ENCODE measurements around the gene CAMKMT. TPM values are rescaled to one million over a fixed set of nuclear protein-coding genes. Genes with fewer than 3 reads are reported as not detected.

The CAMKMT gene
- total and polyA plus RNA-seq, 10 donors, result 4.1 to 26.1 (median 11.0) TPM

DNA sequence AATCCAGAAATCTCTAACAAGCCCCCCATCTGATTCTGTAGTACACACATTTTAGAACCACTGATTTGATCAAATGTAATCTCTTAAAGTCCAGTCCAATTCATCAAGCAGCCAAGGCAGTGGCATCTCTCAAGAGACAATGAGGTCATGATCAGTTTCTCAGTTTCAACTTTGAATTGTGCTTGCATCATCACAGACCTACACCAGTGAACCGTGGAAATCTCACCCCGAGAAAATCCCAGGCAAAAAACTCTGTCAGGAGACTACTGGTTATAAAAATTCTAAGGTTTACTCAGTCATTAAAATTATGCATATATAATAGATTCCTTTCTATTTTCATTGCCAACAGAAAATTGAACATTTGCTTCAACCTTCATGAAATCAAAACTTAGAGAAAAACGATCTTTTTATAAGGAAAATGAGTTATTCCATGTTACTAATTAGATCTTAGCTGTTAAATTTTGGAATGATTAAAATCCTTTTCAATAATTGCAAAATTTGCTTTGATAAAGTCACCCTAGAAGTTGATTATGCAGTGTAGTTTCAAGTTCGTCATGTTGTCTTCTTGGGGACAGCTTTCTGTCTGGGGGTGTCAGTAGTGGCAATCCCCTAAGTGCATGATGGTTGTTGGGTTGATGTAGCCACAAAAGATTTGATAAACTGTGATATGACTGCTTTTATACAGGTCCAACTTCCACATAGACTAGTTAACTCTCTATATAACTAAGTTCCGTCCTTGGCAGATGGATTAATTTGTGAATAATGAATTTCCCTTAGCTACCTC is 235.0 kb downstream of the CAMKMT start:
- Histone ChIP-seq H3K4me3 (no peak overlapping the region), H3K27ac (no peak overlapping the region), H3K36me3 (no peaks in the 10 kb centered on the region), H3K27me3 (replicated peaks in 1 of 7) (no peaks in the 10 kb centered on the region), H3K9me3 (no peaks in the 10 kb centered on the region), H3K4me1 (no peaks in the 10 kb centered on the region)
- 69 to 88% (median 82%) methylated on average over 5 of the region's 5 CpGs for WGBS, 5 donors
- DNase-seq, result no peak
- intact Hi-C loops (cut with DNase I; ENCODE audit: low total_unique reads), result no loop called here
- TF ChIP-seq, protein P1, sequence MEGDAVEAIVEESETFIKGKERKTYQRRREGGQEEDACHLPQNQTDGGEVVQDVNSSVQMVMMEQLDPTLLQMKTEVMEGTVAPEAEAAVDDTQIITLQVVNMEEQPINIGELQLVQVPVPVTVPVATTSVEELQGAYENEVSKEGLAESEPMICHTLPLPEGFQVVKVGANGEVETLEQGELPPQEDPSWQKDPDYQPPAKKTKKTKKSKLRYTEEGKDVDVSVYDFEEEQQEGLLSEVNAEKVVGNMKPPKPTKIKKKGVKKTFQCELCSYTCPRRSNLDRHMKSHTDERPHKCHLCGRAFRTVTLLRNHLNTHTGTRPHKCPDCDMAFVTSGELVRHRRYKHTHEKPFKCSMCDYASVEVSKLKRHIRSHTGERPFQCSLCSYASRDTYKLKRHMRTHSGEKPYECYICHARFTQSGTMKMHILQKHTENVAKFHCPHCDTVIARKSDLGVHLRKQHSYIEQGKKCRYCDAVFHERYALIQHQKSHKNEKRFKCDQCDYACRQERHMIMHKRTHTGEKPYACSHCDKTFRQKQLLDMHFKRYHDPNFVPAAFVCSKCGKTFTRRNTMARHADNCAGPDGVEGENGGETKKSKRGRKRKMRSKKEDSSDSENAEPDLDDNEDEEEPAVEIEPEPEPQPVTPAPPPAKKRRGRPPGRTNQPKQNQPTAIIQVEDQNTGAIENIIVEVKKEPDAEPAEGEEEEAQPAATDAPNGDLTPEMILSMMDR (IDR thresholded peaks at IDR 0.05 in 8 of 11, conservative IDR thresholded peaks at IDR 0.05 in 3 of 11), result no peak
- no peak for TF ChIP-seq POLR2AphosphoS5 (IDR thresholded peaks at IDR 0.05)
- no peak for TF ChIP-seq POLR2A (IDR thresholded peaks at IDR 0.05)

DNA sequence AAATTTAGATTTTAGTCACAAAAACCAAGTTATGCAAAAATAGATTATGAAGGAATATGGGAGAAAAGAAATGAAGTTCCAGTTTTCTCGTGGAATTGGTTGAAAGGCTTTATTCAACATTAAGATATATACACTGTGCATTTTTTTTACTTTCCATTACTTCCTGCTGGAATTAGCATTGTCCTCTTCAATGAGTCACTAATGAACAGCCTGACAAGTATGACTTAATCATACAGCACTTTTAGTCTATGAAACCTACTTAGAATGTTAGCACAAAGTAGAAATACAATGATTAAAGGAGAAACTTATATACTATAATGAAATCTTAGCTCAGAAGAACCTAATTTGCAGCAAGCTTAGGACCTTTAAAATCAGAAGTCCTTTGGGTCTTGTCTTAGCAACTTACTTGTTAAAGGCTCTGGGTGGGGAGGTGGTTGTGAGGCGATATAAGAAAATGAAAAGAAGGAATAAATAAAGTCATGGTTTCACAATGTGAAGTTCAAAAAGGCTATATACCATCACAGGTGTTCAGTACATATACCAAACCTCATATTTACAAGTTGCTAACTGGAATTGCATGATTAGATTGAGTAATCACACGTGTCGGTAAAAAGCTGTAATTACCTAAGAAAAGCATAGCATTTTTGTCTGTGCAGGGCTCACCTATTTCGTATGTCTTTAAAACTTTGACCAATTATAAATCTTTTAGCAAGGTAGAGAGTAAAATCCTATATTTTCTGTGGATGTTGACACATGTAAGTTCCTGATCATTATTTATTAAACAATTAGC is 236.8 kb downstream of the CAMKMT start:
- Histone ChIP-seq H3K27me3 (replicated peaks in 1 of 7) (no peaks in the 10 kb centered on the region), H3K9me3 (no peaks in the 10 kb centered on the region), H3K27ac (no peak overlapping the region), H3K36me3 (no peaks in the 10 kb centered on the region), H3K4me1 (no peaks in the 10 kb centered on the region), H3K4me3 (no peak overlapping the region)
- intact Hi-C loops (cut with DNase I; ENCODE audit: low total_unique reads), result no loop called here
- no peak for DNase-seq
- TF ChIP-seq POLR2A (IDR thresholded peaks at IDR 0.05) (no peak), POLR2AphosphoS5 (IDR thresholded peaks at IDR 0.05) (no peak)
- TF ChIP-seq, protein P1 (IDR thresholded peaks at IDR 0.05 in 8 of 11, conservative IDR thresholded peaks at IDR 0.05 in 3 of 11), result no peak
- 67 to 88% (median 77%) methylated on average over 5 of the region's 5 CpGs for WGBS, 5 donors

DNA sequence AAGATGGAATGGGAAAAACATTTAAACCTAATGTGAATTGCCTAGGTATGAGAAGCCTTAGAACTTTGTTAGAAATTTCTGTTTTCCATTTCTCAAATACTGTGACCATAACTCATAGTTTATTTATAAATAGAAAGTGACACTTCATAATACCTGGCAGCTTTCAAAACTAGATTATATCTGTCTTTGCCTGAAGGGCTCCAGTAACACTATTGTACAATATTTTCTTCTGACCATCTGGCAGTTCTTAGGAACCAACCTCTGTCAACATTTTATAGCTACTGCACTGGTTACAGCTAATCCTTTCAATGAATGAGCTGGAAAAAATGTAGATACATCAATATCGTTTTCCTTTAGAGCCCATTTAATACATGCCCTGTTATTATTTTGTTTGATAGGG is 237.4 kb downstream of the CAMKMT start:
- H3K9me3 ChIP-seq, result no peaks in the 10 kb centered on the region
- no peak overlapping the region for H3K4me3 ChIP-seq
- TF ChIP-seq POLR2AphosphoS5 (IDR thresholded peaks at IDR 0.05), result no peak
- TF ChIP-seq POLR2A (IDR thresholded peaks at IDR 0.05), result no peak
- TF ChIP-seq, protein P1 (IDR thresholded peaks at IDR 0.05 in 8 of 11, conservative IDR thresholded peaks at IDR 0.05 in 3 of 11), result no peak
- no peaks in the 10 kb centered on the region for H3K4me1 ChIP-seq
- 41 to 98% (median 65%) methylated on average over 1 of the region's 1 CpG for WGBS, 5 donors
- no peaks in the 10 kb centered on the region for H3K27me3 ChIP-seq (replicated peaks in 1 of 7)
- H3K36me3 ChIP-seq, result no peaks in the 10 kb centered on the region
- DNase-seq, result no peak
- no peak overlapping the region for H3K27ac ChIP-seq
- intact Hi-C loops (cut with DNase I; ENCODE audit: low total_unique reads), result no loop called here

DNA sequence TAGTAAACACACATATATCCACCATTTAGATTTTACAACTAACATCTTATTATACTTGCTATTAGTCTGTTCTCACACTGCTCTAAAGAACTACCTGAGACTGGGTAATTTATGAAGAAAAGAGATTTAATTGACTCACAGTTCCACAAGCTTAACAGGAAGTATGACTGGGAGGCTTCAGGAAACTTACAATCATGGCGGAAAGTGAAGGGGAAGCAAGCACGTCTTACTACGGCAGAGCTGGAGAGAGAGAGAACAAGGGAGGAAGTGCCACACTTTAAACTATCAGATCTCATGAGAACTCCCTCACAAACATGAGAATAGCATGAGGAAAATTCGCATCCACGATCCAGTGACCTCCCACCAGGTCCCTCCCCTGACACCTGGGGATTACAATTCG is 240.7 kb downstream of the CAMKMT start:
- intact Hi-C loops (cut with DNase I; ENCODE audit: low total_unique reads), result no loop called here
- Histone ChIP-seq H3K9me3 (no peaks in the 10 kb centered on the region), H3K4me1 (no peaks in the 10 kb centered on the region), H3K4me3 (no peak overlapping the region), H3K27me3 (replicated peaks in 1 of 7) (no peaks in the 10 kb centered on the region), H3K27ac (no peak overlapping the region), H3K36me3 (no peaks in the 10 kb centered on the region)
- TF ChIP-seq, protein P1 (IDR thresholded peaks at IDR 0.05 in 8 of 11, conservative IDR thresholded peaks at IDR 0.05 in 3 of 11), result no peak
- no peak for TF ChIP-seq POLR2AphosphoS5 (IDR thresholded peaks at IDR 0.05)
- TF ChIP-seq POLR2A (IDR thresholded peaks at IDR 0.05), result no peak
- DNase-seq, result no peak
- 71 to 88% (median 73%) methylated on average over 6 of the region's 6 CpGs for WGBS, 5 donors

All from spleen (tissue), 11 donors.